Vagina (tissue), 2 donors: ENCODE results near the gene SYNPR.

ENCODE experiments used
- POLR2AphosphoS5 ChIP-seq, 2 donors: sonication (generic); formaldehyde crosslinking; IDR thresholded peaks; one replicate each; pipeline ENCODE4 v1.9.0; 2017; ENCODE audit warnings: antibody characterized with exemption in 2 of 2, mild to moderate bottlenecking in 2 of 2, low read depth in 1 of 2; ENCODE audit not compliant: insufficient read depth in 1 of 2
- TF ChIP-seq, protein P1 (sequence below), 3 experiments: fragments of 450-650 bp in 2 of 3; fragments of 200-600 bp in 1 of 3; sonication (generic) in 1 of 3; IDR thresholded peaks; one replicate each; pipeline ENCODE4 v1.5.1; 2017 to 2019; ENCODE audit warnings: antibody characterized with exemption in 3 of 3, mild to moderate bottlenecking in 2 of 3, moderate library complexity in 2 of 3

DNA sequence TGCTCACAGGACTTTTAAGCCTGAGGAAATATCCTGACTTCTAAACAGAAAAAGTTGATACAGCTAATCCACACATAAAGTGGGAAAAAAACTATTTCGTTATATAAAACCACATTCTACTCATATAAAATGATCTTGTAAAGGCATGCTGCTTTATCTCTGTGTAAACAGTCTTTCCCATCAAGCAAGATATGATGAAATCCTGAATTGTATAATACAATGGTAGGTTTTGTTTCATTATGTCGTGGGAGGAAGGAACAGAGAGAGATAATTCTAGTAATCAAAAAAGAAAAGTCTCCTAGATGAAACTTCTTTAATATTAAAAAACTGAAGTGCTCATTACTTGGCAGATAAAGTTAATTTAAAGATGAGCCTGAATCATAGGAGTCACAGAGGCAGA is 281.8 kb downstream of the SYNPR start:
- TF ChIP-seq, protein P1, sequence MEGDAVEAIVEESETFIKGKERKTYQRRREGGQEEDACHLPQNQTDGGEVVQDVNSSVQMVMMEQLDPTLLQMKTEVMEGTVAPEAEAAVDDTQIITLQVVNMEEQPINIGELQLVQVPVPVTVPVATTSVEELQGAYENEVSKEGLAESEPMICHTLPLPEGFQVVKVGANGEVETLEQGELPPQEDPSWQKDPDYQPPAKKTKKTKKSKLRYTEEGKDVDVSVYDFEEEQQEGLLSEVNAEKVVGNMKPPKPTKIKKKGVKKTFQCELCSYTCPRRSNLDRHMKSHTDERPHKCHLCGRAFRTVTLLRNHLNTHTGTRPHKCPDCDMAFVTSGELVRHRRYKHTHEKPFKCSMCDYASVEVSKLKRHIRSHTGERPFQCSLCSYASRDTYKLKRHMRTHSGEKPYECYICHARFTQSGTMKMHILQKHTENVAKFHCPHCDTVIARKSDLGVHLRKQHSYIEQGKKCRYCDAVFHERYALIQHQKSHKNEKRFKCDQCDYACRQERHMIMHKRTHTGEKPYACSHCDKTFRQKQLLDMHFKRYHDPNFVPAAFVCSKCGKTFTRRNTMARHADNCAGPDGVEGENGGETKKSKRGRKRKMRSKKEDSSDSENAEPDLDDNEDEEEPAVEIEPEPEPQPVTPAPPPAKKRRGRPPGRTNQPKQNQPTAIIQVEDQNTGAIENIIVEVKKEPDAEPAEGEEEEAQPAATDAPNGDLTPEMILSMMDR (IDR thresholded peaks at IDR 0.05), result no peak
- no peak for TF ChIP-seq POLR2AphosphoS5 (IDR thresholded peaks at IDR 0.05; ENCODE audit: insufficient read depth in 1 of 2, low read depth in 1 of 2)
